K562 (cell line): ENCODE measurements around the gene NISCH. TPM values are rescaled to one million over a fixed set of nuclear protein-coding genes. Genes with fewer than 3 reads are reported as not detected.

ENCODE experiments used
- polyA plus RNA-seq, 8 experiments: library from polyadenylated mRNA; depleted of rRNA in 4 of 8; stranded (reverse) in 5 of 8; unstranded in 3 of 8; fragments of >200 nt; fragmentation: Nextera tagmentation in 2 of 8; fragmentation: Illumina TruSeq in 1 of 8; extraction: Ambion mirVana in 2 of 8; extraction: Trizol in 1 of 8; gene quantifications; 2 replicates each; pipeline versions ENCODE4 v1.2.1 to v1.2.3, GENCODE V29; 2011 to 2014; ENCODE audit warnings: inconsistent platforms in 1 of 8, missing spikeins in 1 of 8
- total RNA-seq, 7 experiments: library from RNA; depleted of rRNA in 6 of 7; stranded (reverse); fragments of >200 nt in 6 of 7; fragmentation: Illumina TruSeq in 2 of 7; extraction: Trizol in 2 of 7; gene quantifications; 2 replicates each; pipeline versions ENCODE4 v1.2.1 to v1.2.3, GENCODE V29; 2011 to 2021; ENCODE audit warnings: low replicate concordance in 1 of 7
- TF ChIP-seq, protein P1 (sequence below): fragments of 450-650 bp; IDR thresholded peaks from 2 replicates; pipeline ENCODE4 v1.6.1; 2016; ENCODE audit warnings: low read depth

The NISCH gene
- total and polyA plus RNA-seq, 9 of the 15 experiments (the other 6 are each of a cell fraction or from before 2014, with no cell fraction given), result 0.44 to 43.5 (median 23.4) TPM

DNA sequence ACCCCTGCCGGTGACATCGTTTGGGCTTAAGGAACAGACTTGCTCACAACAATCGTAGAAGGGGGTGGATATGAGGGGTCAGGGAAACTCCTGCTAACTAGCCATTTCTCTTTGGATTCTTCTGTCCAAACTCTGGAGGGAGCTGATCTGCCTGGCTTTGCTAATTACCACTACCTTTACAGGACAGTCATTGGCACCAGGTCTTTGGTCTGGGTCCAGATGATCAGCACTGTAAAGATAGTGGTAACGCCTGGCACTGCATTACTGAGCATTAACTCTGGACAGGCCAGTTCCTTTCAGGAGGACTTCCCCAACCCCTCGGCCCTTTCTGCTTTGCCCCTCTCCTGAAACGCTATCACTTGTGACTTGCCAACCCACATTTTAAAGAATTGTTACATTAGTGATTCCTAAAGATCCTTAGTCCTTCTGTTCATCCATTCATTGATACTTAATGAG lies 81.8 kb downstream of the NISCH start (continued):
- TF ChIP-seq, protein P1, sequence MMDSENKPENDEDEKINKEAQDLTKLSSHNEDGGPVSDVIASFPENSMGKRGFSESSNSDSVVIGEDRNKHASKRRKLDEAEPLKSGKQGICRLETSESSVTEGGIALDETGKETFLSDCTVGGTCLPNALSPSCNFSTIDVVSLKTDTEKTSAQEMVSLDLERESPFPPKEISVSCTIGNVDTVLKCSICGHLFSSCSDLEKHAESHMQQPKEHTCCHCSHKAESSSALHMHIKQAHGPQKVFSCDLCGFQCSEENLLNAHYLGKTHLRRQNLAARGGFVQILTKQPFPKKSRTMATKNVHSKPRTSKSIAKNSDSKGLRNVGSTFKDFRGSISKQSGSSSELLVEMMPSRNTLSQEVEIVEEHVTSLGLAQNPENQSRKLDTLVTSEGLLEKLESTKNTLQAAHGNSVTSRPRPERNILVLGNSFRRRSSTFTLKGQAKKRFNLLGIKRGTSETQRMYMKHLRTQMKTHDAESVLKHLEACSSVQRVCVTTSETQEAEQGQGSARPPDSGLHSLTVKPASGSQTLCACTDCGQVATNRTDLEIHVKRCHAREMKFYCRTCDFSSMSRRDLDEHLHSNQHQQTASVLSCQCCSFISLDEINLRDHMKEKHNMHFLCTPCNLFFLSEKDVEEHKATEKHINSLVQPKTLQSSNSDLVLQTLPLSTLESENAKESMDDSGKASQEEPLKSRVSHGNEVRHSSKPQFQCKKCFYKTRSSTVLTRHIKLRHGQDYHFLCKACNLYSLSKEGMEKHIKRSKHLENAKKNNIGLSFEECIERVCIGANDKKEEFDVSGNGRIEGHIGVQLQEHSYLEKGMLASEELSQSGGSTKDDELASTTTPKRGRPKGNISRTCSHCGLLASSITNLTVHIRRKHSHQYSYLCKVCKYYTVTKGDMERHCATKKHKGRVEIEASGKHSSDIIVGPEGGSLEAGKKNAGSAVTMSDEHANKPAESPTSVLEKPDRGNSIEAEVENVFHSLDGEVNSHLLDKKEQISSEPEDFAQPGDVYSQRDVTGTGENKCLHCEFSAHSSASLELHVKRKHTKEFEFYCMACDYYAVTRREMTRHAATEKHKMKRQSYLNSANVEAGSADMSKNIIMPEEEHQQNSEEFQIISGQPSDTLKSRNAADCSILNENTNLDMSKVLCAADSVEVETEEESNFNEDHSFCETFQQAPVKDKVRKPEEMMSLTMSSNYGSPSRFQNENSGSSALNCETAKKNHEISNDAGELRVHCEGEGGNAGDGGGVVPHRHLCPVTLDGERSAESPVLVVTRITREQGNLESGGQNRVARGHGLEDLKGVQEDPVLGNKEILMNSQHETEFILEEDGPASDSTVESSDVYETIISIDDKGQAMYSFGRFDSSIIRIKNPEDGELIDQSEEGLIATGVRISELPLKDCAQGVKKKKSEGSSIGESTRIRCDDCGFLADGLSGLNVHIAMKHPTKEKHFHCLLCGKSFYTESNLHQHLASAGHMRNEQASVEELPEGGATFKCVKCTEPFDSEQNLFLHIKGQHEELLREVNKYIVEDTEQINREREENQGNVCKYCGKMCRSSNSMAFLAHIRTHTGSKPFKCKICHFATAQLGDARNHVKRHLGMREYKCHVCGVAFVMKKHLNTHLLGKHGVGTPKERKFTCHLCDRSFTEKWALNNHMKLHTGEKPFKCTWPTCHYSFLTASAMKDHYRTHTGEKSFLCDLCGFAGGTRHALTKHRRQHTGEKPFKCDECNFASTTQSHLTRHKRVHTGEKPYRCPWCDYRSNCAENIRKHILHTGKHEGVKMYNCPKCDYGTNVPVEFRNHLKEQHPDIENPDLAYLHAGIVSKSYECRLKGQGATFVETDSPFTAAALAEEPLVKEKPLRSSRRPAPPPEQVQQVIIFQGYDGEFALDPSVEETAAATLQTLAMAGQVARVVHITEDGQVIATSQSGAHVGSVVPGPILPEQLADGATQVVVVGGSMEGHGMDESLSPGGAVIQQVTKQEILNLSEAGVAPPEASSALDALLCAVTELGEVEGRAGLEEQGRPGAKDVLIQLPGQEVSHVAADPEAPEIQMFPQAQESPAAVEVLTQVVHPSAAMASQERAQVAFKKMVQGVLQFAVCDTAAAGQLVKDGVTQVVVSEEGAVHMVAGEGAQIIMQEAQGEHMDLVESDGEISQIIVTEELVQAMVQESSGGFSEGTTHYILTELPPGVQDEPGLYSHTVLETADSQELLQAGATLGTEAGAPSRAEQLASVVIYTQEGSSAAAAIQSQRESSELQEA, result no peak
